HG03432 (cell line): ENCODE measurements around the gene LRRC8B.
"Not testable (repeated sequence)": the region's sequence is repeated elsewhere in the genome, so short reads cannot be mapped to it uniquely, and the experiment has no call there.

Source experiments
- ATAC-seq: cut with Tn5 transposase; IDR thresholded peaks from one replicate; pipeline ENCODE4 v1.9.1; 2021; ENCODE audit warnings: mild to moderate bottlenecking, moderate library complexity; ENCODE audit not compliant: unreplicated experiment

Gene LRRC8B

DNA sequence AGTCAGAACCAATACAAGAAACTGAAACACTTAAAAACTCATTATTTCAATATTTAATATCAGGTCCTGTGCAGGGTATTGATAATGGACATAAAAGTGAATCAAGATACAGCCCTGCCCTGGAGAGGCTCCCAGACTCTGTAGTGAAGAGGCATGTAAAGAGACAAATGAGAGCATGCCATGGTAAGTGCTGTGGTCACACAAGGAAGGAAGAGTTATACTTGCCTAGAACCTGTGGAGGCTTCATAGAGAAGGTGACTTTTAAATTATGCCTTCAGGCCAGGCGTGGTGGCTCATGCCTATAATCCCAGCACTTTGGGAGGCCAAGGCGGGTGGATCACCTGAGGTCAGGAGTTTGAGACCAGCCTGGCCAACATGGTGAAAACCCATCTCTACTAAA, 105.0 kb downstream of the LRRC8B start:
- ATAC-seq: not testable (repeated sequence)

DNA sequence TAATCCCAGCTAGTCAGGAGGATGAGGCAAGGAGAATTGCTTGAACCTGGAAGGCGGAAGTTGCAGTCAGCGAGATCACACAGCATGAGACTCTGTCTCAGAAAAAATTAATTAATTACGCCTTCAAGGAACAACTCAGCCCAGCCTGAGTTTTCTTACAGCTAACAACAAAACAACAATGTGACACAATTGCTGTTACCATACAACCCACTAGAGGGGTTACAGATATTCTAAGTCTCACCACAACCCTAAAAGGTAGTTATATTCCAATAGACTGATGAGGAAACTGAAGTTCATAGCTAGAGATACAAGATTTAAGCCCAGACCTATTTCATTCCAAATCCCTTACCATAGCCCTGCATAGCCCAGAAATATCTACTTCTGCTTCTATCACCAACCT, 105.4 kb downstream of the LRRC8B start:
- ATAC-seq: no peak

GRCh38 chr1:89631816-89632656, 107.4 kb downstream of the LRRC8B start:
- ATAC-seq: no peak

DNA sequence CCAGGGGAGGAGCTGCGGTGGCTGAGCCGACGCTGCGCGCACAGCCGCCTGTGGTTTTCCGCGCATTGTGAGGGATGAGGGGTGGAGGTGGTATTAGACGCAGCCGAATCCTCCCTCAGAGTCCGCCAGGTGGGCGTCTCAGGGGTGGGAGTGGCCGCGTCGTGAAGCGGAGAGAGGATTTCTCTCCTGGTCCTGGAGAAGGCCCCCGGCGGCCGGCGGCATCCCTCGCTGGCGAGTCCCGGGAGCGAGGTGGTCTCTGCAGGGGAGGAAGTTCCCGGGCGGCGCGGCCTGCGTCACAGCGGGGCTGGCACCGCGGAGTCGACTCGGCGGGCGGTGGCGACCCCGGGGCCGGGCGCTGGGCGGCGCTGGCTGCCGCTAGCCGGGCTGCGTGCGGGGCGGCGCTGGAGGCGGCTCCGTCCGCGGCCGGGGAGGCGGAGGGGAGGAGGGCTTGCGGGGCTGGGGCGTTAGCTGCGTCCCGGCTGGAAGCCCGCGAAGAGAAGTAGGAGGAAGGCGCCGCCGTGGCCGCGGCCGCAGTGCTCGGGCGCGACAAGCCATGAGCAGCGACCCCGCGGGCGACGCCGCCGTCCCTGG, 108.1 kb downstream of the LRRC8B start, which contains the start of gene LRRC8C:
LRRC8C (plus strand) TSS at position 464 of the 591 bp plus-strand sequence. CDS start 53,354 bp downstream, outside the sequence.
- peak; percentile 93 for ATAC-seq

GRCh38 chr1:89633248-89633799, 108.7 kb downstream of the LRRC8B start:
- ATAC-seq: peak; percentile 58

DNA sequence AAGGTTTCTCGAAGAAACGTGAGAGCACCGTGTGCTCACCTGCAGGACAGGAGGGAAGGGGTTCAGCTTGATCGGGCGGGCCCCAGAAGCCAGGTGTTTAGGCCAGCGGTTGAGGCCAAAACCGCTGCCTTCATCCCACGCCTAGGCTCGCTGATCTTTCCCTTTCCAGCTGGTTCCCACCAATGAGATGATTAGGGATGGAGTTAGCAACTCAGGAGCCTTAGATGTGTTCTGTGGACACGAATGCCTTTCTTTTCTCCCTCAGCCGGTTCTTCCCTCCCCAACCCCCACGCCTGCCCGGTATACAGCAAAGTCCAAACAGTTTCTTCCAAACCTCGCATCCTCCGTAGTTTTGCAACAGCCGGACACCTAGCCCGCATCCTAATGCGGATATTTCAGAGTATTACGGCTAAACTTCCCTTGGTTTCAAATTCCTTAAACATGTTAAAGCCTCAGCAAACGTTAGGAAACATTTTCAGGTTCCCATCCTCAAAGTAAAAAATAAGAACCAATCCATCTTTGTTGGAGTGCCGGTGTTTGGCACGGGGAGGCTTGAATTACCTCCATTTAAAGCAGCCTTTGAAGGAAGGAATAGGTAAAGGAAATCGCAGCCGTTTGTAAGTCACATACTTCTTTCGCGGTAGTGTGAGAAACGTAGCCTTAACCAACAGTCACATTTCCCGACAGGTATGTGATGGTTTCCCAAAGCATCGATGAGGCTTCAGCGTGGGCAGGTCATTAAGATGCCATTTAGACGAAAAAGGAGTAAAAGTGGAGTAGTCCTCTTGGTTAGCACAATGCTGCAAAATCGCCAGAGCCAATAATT, 109.4 kb downstream of the LRRC8B start:
- ATAC-seq: peak; percentile 4

DNA sequence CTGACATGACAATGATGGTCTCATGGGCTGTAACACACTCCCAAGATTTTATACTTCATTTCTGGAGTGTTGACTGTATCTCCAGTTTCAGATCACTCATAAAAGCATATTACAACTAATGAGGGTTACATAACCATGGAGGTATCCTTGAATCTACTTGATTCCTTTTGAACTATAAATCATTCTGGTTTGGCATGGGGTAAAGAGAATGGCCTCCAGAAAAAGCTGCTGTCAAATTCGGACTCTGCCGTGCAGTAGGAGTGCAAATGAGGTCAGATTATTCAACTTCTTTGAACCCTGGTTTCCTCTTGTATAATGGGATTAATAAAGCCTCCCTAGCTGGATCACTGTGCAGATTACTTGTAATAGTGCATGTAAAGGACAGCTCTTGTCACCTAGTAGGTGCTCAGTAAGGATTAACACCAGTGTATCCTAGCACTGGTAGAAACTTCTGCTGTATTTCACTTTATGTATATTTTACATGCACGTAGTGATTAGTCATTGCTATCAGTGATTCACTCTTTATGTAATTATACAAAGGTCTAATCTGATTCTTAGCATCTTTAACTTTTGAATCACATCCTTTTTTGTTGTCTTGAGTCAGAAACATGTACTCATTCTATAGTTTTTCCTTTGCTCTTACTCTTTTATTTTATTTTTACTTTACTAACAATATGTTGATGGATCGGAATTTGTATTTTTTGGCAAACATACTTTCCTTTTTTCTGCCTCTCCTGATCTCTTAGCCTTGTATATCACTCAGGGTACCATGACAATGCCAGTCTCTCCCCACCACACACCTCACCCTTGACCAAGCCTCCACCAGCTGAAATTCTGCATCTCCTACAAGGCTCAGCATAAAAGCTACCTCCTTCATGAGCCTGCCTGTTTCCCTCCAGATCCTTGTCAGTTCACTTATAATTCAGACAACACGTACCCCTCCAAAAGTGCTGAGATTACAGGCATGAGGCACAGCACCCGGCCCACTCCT, 111.5 kb downstream of the LRRC8B start:
- no peak for ATAC-seq

GRCh38 chr1:89637496-89637895, 112.9 kb downstream of the LRRC8B start:
- no peak for ATAC-seq

GRCh38 chr1:89640440-89640839, 115.8 kb downstream of the LRRC8B start:
- ATAC-seq: no peak

- ATAC-seq: no peak
Observed at GRCh38 chr1:89641781-89642180, 117.2 kb downstream of the LRRC8B start.

DNA sequence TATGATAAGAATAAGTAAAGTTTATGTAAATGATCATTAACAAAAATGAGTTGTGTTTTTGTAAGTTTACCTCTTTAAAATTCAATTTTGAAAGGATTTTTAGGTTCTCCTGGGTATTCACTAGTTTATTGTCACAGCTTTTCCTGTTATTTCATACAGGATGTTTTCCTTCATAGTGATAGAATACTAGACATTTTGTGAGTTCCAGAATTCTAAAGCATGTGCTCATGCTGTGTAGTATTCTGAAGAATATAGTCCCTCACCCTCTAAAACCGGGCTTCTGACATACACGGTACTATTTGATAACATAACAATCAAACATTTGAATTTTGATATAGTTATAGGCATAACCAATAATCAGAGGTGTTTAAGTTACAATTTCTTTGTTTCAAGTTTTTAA, 118.9 kb downstream of the LRRC8B start:
- ATAC-seq: no peak

GRCh38 chr1:89644119-89644814, 119.6 kb downstream of the LRRC8B start:
- no peak for ATAC-seq

GRCh38 chr1:89646259-89646658, 121.6 kb downstream of the LRRC8B start:
- no peak for ATAC-seq
